Femur (tissue), 1 donor: ENCODE measurements around the gene DMRTA2.

Source experiments
- DNase-seq: peaks from one replicate; pipeline ENCODE4 v3.0.0-alpha.2; 2017

The DMRTA2 gene

GRCh38 chr1:50422946-50423669, at the start of gene DMRTA2:
Gene DMRTA2, minus strand, starts transcription at chr1:50423443. Its CDS starts 1,907 bp downstream, at chr1:50421536.
- DNase-seq = peak; percentile 27

GRCh38 chr1:50471967-50472366, 48.7 kb upstream of the DMRTA2 start:
- no peak for DNase-seq

- DNase-seq = no peak
Measured at GRCh38 chr1:50462964-50463363, 39.7 kb upstream of the DMRTA2 start.

DNA sequence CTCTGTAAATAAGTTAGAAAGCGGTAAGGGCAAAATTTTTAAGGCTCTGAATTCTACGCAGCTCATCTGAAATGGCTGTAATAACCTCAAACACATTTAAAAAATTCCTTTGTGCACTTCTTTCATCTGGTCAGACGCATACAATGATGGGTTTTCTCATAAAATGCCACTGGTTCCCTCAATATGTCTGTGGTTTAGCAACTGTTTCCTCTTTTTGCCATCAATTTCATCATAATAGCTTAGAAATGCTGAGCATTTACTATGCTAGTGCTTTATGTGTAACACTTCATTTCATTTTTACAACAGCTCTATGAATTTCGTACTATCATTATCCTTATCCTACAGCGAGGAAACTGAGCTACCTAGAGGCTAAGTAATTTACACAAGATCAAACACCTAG, 35.3 kb upstream of the DMRTA2 start:
- DNase-seq = no peak

DNA sequence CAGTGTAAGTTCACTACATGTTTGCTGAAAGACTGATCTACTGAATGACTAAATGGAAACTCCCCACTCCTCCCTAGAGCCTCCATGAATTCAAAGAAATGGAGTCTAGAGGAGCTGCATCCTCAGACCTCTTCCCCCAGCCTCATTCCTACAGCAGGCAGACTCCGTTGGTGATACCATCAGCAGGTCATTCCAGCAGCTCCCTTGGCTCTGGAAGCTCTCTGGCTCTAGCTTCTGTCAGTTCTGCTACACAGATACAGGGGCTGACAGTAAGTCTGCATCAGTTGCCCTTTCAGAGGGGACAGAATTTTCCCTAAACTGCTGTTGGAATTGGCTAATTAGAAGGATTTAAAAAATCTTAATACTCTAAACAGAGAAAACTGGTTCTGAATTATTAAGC, 31.7 kb upstream of the DMRTA2 start:
- no peak for DNase-seq

DNA sequence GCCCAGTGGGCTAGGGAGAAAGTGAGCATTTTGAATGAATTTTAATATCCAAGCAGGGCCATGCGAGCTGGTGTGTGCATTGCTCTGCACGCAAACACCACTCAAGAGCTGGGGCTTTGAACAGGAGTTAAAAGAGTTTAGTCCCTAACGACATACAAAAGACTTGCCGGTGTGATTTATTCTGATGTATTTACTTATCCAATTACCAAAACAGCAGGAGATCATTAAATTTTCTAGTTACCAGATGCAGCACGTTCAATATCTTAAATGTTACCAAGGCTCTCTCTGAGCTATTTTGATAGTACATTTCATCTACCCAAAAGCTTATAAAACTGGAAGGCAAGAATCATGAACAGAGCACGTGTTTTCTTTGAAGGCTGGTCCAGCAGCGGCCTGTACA, 30.0 kb upstream of the DMRTA2 start:
- no peak for DNase-seq

- no peak for DNase-seq
Measured at GRCh38 chr1:50452700-50453099, 29.5 kb upstream of the DMRTA2 start.

GRCh38 chr1:50450861-50451653, 27.8 kb upstream of the DMRTA2 start:
- no peak for DNase-seq

GRCh38 chr1:50447961-50448360, 24.7 kb upstream of the DMRTA2 start:
- no peak for DNase-seq

- DNase-seq = no peak
Measured at GRCh38 chr1:50441183-50441582, 17.9 kb upstream of the DMRTA2 start.

- no peak for DNase-seq
Measured at GRCh38 chr1:50438945-50439344, 15.7 kb upstream of the DMRTA2 start.

DNA sequence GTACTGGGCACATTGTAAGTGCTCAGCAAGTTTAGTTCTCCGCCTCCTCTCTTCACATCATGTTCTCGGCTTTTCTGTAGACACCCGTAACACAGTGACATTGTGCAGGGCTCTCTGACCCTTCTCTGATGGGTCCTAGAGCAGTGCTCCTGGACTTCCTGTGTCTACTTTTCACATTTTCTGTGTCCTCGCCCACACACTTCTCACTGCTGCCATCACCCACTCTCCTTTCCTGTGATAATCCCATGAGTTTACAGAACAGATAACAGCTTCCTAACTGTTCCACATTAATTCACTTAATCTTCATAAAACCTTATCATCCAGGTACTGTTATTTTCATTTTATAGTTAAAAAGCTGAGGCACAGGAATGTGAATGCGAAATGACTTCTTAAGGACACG, 13.2 kb upstream of the DMRTA2 start:
- DNase-seq = no peak

DNA sequence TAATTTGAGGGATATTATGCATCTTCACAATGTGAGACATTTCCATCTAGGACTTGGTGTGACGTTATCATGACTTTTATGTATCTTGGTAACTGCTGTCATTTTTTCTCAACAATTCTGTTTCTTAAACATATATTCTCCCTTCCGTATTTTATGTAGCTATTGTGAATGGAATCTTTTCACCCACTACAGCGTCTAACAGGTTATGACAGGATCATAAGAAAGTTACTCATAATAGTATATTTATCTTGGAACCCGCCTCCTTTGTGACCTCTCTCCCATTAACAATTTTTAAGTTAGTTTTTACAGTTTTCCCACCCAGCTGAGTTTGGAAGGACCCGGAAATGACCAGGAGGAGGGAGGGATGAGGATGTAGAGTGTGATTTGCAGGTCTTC, 6.8 kb upstream of the DMRTA2 start:
- no peak for DNase-seq

DNA sequence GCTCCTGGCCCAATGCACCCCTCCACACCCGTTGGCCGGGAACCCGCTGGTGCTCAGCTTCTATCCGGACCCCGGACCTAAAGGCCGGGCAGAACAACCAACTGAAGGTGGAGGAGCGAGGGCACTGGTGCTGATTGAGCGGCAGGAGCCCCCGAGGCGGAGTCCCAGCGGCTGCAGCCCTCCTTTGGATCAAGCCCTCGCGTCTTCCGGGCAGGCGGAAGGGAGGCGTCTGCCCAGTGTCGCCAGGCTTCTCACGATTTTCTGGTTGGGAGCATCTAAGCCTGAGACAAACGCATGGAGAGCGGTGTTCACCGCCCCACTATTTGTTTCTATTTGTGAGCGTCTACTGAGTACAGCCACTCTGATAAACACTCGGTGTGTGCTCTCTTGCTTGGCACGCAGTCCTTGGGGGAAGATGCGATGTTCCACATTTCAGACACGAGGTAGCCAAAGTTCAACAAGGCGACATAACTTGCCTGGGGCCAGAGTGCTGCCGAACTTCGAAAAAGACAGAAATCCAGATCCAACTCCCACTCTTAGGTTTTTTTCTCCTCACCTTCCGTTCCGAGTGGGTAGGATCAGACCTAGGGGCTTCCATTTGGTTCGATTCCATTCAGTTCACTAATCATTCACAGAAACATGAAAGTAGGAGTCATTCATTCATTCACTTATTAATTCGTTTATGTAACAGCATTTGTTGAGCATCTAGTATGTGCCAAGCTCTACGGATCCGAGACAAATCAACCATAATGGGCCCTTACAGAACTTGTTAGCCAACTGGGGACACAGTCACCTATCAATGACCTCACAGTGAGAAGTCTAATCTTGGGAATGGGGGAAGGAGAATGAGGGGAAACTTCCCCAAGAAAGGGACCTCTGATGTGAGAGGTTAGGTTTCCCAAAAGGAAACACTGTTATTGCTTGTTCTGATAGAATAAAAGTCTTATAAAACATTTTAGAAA, 4.9 kb upstream of the DMRTA2 start:
- no peak for DNase-seq

- no peak for DNase-seq
Measured at GRCh38 chr1:50427086-50427817, 4.0 kb upstream of the DMRTA2 start.

- DNase-seq = no peak
Measured at GRCh38 chr1:50426702-50427085, 3.5 kb upstream of the DMRTA2 start.

GRCh38 chr1:50426108-50426700, 3.0 kb upstream of the DMRTA2 start:
- no peak for DNase-seq

- DNase-seq = no peak
Measured at GRCh38 chr1:50425376-50426107, 2.3 kb upstream of the DMRTA2 start.

GRCh38 chr1:50424884-50425375, 1.7 kb upstream of the DMRTA2 start:
- no peak for DNase-seq

- DNase-seq = peak; percentile 29
Measured at GRCh38 chr1:50424045-50424883, 1.0 kb upstream of the DMRTA2 start.
